Erythroblast (primary cell): ENCODE data around the gene PNMT.

Source experiments
- DNase-seq, 2 experiments: peaks; one replicate each; lab custom pipeline; 2025; lab: John Stamatoyannopoulos, UW
- GATA1 ChIP-seq: IDR thresholded peaks from 2 replicates; pipeline ENCODE4 v1.6.1; 2011; ENCODE audit warnings: low read depth, mild to moderate bottlenecking, control low read depth, low read length, moderate library complexity
- POLR2A ChIP-seq: IDR thresholded peaks from 2 replicates; pipeline ENCODE4 v1.6.1; 2011; ENCODE audit warnings: mild to moderate bottlenecking, low read length

PNMT gene

GRCh38 chr17:39639043-39639442 lies 29.2 kb upstream of the PNMT start:
- TF ChIP-seq POLR2A (no peak), GATA1 (no peak)
- DNase-seq: peak; percentile 38 to 40

DNA sequence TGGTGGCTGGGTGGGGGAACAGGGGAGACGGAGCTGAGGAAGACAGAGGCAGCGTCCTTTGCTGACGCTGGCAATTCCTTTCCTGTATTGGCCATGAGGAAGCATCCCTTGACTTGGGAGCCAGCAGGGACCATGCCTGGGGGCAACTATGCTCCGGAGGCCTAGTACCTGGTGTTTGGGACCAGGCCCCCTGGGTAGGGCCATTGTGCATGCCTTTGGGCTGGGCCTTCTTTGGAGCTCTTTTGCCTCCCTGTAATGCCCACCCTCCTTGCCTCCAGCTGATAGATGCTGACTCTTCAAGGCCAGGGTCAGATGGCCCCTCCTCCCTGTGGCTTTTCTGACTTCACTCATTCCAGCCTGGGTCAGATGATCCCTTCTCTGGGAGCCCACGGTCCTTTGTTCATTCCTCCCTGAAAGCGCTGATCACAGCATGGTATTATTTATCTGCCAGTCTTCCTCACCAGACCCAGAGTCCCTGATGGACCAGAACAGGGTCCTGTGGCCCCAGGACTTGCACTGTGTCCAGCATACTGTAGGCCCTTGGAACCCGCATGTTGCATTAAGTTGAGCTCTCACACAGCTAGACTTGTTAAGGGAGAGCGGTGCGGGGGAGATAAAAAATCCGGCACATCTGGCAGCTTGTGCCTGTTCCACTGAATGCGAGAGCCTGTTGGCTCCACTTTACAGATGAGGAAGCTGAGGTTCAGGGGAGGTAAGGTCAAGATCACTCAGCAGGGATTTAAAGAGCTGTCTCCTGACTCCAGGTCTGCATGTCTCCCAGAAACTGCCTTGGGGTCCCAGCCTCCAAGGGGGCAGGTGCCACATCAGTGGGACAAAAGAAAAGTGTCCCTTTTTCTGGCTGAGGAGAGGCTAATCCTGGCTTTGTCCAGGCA lies 28.4 kb upstream of the PNMT start:
- no peak for DNase-seq
- TF ChIP-seq POLR2A (no peak), GATA1 (no peak)

DNA sequence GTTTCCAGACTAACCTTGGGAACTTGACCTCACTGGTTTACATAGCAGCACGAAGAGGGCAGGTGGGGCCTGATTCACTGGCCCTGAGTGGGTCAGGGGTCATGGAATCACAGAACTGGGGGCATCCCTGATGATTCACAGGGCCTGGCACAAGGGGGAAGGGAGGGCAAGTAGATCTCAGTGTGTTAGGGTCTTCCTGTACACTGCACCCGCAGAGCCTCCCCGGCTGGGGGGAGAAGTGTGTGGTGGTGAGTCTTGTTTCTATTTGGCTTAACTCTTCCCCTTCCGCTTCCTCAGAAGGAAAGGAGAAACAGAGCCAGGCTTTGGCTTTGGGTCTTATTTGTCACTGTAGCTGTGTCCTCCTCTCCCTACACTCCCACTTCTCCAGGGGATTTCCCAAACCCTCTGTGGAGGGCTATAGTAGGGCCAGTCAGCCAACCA lies 27.6 kb upstream of the PNMT start:
- TF ChIP-seq POLR2A (no peak), GATA1 (no peak)
- no peak for DNase-seq

GRCh38 chr17:39641097-39641496 lies 27.2 kb upstream of the PNMT start:
- no peak for DNase-seq

GRCh38 chr17:39641883-39642282 lies 26.4 kb upstream of the PNMT start:
- TF ChIP-seq POLR2A (no peak), GATA1 (no peak)
- no peak for DNase-seq

More at GRCh38 chr17:39641097-39641496, 27.2 kb upstream of the PNMT start:
- no peak for TF ChIP-seq POLR2A
- TF ChIP-seq GATA1: no peak

GRCh38 chr17:39642291-39643074 lies 25.8 kb upstream of the PNMT start:
- TF ChIP-seq GATA1 (no peak), POLR2A (no peak)
- no peak for DNase-seq

DNA sequence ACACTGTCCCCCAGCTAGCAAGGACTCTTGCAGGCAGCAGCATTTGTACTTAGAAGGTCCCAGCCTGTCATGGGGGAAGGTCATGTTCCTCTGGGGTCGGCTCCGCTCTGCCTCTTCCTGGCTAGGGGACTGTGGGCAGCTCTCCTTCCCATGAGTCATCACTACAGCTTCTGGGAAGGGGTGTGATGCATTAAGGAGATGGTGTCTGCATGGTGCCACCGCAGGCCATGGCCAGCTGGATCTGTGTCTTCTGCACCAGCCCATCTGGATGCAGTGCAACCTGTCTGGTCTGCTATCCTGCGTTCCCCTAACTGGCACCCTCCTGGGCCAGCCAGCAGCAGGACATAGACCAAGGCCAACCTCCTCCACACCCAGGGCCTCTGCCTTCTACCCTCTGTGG lies 25.0 kb upstream of the PNMT start:
- TF ChIP-seq GATA1 (no peak), POLR2A (no peak)
- no peak for DNase-seq

DNA sequence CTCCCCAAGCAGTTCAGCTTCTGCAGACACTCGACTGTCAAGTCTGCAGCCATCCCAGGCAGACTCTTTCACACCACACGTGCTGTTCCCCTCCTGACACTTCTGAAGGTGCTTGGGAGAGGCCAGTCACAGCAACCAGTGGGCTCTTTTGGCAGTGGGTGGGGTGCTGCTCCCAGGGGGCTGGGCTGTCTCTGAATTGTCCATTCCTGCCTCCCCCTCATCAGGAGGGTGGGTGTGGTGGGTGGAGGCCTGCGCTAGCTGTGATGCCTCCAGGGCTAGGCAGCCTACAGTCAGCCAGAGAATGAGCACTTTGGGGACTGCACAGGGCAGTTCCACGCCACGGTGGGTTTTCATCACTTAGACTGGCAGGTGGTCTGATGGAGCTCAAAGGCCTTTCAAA lies 21.0 kb upstream of the PNMT start:
- DNase-seq: peak; percentile 45 to 54
- no peak for TF ChIP-seq POLR2A
- no peak for TF ChIP-seq GATA1

DNA sequence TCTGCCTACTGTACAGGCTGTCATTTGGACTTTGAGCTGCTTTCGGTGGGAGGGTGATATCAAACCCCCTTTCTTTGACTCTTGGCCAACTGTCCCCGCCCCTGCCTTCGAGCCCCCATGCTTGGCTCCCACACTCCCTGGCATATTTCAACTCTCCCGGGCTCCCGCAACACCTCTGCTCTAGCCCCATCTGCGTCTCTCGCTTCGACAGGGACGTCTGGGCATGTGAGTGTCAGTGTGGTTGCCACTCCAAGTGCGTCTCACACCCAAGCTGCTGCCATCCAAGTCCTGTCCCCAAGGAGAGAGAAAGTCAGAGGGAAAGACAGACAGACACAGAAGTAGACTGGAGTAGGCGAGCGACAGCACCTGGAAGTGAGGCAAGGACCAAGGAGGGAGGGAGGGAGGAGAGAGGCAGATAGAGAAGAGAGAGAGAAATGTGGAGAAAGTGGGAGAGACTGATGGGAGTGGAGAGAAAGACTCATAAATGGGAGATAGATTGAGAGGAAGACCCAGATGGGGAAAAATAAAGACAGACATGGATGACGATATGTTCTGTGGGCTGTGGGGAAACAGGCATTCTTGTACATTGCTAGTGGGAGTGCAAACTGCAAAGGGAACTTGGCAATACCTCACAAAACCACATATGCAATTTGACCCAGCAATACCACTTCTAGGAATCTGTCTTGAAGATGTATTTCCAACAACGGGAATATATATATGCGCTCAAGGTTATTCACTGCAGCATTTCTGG lies 19.5 kb upstream of the PNMT start:
- no peak for DNase-seq
- TF ChIP-seq GATA1 (no peak), POLR2A (no peak)

DNA sequence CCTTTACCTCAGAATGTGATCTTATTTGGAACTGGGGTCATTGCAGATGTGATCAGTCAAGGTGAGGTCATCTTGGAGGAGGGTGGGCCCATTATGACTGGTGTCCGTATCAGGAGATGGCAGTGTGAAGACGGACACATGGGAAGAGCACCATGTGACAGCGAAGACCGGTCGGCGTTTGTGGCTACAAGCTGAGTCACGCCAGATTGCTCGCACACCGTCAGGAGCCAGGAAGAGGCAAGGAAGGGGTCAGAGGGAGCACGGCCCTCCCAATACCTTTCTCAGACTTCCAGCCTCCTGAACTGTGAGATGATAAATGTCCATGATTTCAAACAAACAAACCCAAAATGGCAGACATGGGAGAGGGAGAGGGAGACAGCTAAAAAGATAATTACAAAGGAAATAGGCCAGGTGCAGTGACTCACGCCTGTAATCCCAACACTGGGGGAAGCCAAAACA lies 18.1 kb upstream of the PNMT start:
- TF ChIP-seq GATA1: no peak
- no peak for TF ChIP-seq POLR2A
- no peak for DNase-seq

DNA sequence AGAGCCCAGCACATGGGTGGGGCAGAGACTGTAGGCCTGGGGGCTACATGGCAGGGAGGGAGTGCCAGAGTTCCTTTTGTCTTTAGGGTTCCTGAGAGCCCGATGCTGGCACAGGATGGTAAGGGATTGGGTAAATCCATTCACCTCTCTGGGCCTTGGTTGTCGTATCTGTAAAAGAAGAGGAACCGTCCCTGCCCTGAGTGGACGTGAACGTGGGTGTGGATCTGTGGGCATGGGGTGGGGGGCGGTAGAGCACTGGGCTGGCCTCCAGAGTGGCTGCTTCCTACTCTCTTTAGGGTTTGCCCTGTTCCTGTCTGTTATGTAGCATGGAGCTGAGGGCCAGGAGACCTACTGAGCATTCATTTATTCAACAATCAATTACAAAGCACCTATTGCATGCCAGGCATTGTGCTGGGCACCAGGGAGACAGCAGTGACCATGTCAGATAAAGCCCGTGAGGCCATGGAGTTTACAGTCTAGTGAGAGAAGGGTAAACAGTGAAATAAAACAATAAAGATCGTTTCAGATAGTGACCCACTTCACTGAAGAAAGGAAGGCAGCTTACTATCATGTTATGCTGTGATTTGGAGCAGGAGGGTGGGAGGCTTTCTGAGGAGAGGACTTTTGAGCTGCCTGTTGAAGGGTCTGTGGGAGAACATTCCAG lies 16.2 kb upstream of the PNMT start:
- TF ChIP-seq POLR2A: no peak
- TF ChIP-seq GATA1: no peak
- DNase-seq: no peak

GRCh38 chr17:39652587-39653315 lies 15.5 kb upstream of the PNMT start:
- TF ChIP-seq GATA1: no peak
- TF ChIP-seq POLR2A: no peak
- no peak for DNase-seq

DNA sequence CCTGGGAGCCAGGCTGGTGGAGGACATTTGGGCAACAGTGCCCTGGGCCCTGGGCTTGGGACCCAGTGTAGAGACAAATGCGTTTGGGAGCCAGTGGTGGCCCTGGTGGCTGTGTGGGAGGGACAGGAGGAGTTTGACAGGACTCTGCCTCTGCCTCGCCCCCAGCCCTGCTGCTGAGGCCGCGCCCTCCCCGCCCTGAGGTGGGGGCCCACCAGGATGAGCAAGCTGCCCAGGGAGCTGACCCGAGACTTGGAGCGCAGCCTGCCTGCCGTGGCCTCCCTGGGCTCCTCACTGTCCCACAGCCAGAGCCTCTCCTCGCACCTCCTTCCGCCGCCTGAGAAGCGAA lies 15.0 kb upstream of the PNMT start:
- no peak for TF ChIP-seq POLR2A
- TF ChIP-seq GATA1: no peak
- peak in 1 of 2 experiments; percentile 37 for DNase-seq
